HG02885 (cell line): ENCODE results near the gene SLC5A1.
"Not testable (repeated sequence)": the region's sequence is repeated elsewhere in the genome, so short reads cannot be mapped to it uniquely, and the experiment has no call there.

Experiments
- ATAC-seq: cut with Tn5 transposase; IDR thresholded peaks from one replicate; pipeline ENCODE4 v1.9.1; 2021; ENCODE audit warnings: mild to moderate bottlenecking; ENCODE audit not compliant: unreplicated experiment, poor library complexity

SLC5A1 gene

DNA sequence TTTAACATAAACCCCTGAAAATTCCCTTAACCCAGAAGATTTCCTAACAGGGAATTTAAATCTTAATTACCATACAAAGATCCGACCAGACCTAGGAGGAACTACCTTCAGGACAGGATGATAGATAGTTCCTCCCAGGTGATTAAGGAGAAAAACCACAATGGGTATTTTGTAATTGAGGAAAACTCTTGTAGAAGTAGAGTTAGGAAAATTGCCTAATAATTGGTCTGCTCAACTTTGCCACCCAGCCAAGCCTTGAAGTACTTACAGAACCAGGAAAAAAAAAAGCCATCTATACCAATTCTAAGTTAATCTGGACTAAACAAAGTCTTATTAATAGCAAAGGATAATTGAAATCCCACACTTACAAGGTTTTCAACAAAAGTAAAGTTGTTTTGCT, 95.5 kb downstream of the SLC5A1 start:
- not testable (repeated sequence) for ATAC-seq

DNA sequence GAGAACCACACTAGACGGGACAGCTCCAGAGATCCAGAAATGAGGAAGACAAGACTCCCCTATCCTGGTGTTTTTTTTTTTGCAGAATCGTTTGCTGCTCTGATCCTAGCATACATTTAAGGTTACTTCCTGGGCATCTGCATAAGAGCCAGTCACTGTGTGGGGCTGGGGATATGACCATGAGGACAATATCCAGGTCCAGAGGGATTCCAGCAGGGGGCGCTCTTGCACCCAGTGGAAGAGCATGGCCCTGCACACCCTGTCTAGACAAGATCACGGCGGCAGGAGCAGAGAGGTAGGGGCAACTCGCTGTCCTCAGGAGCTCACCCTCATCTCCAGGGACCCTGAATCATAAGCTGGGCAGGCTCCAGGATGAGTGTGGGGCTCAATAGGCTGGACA, 97.6 kb downstream of the SLC5A1 start:
- not testable (repeated sequence) for ATAC-seq

DNA sequence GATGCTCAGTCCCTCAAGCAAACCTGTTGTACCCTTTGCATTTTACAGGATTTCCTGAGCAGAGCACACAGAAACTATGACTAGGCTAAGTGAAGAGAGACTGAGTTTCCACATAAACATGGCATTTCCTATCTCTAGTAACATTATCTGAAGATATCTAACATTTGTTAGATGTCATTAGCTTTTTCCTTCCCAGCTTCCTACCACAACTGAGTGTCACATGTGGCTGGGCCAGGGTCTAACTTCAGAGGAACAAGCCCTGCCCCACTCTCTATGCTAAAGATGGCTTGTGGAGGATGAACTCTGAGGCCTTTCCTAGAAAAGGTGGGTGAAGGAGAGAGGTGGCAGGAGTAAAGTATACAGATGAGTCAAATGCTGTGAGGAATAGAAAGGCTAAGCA, 99.5 kb downstream of the SLC5A1 start:
- ATAC-seq: no peak

DNA sequence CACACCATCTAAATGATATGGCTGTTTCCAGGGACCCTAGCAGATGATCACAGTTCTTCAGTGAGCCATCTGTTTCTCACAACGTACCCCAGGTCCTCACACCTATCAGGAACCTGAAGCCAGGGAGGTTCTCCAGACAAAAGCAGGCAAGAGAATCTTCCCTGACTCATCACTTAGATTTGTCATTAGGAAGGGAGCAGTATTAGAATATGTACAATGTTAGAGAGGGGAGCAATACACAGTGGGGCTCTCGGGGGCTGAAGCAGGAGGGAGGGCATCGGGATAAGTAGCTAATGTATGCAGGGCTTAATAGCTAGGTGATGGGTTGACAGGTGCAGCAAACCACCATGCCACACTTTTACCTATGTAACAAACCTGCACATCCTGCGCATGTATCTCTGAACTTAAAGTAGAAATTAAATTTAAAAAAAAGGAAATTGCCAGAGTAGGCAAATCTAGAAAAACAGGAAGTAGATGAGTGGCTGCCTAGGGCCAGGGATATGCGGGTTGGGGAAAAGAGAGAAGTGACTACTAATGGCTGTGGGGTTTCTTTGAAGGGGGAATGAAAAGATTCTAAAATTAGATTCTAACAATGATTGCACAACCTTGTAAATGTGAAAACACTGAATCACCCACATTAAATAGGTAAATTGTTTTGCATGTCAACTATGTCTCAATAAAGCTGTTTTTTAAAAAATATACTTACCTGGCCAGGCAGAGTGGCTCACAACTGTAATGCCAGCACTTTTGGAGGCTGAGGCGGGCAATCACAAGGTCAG, 101.6 kb downstream of the SLC5A1 start:
- ATAC-seq: no peak

DNA sequence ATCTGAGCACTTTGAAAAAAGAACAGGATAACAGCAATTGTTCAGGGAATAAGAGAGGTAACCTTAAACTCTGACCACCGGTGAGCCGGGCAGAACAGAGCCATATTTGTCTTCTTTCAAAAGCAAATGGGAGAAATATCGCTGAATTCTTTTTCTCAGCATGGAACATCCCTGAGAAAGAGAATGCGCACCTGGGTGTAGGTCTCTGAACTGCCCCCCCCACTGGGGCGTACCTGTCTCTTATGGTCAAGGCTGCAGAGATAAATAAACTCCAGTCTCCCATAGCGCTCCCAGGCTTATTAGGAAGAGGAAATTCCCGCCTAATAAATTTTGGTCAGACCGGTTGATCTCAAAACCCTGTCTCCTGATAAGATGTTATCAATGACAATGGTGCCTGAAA, 104.1 kb downstream of the SLC5A1 start:
- ATAC-seq: not testable (repeated sequence)

DNA sequence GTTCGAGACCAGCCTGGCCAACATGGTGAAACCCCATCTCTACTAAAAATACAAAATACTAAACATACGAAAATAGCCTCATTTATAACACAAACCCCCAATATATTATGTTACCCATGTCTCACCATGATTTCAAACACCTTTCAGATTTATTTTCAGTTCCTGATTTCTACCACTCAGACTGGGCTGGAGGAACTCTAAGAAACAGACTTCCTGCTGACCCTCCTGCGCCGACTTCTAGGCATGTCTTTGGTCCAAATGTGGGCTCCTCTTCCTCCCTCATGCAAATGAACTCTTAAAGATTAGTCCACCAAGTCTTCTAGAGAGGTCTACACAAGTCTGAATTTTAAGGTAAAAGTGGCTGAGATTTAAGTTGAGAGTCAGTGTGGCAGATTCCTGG, 105.3 kb downstream of the SLC5A1 start:
- not testable (repeated sequence) for ATAC-seq

DNA sequence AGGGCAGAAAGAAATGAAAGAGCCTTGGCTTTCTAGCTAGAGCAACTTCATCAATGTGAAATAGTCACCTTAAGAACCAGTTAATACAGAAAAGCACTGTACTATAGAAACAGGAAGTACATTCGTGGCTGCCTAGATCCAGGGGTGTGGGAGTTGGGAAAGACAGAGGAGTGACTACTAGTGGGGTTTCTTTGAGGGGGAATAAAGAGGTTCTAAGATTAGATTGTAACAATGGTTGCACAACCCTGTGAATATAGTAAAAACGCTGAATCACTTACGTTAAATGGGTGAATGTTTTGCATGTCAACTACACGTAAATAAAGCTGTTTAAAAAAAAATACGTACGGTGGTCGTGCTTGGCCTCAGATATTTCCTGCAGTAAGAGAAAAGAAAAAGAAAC, 107.6 kb downstream of the SLC5A1 start:
- not testable (repeated sequence) for ATAC-seq

DNA sequence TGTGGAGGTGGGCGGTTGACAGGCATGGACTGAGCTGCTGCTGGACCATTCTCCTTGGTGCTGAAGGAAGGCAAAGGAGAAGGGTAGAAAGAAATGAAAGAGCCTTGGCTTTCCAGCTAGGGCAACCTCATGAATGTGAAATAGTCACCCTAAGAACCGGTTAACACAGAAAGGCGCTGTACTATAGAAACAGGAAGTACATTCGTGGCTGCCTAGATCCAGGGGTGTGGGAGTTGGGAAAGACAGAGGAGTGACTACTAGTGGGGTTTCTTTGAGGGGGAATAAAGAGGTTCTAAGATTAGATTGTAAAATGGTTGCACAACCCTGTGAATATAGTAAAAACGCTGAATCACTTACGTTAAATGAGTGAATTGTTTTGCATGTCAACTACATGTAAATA, 108.6 kb downstream of the SLC5A1 start:
- not testable (repeated sequence) for ATAC-seq

DNA sequence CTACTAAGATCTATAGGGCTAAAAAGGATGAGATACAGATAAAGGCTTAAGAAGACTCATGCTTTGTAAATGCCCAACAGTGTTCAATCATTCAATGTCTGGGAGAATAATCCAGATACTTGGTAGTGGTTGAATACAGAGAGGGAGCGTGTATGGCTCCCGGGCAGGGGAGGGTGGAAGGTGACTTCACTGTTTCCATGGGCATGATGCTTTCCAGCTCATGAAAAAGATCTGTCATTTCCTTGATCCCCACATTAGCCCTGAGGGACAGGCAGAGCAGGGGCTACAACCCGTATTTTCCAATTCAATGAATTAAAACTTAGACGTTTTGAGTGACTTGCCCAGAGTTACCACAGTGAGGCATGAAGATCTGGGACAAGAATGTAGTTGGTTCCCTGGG, 111.7 kb downstream of the SLC5A1 start:
- ATAC-seq: not testable (repeated sequence)

DNA sequence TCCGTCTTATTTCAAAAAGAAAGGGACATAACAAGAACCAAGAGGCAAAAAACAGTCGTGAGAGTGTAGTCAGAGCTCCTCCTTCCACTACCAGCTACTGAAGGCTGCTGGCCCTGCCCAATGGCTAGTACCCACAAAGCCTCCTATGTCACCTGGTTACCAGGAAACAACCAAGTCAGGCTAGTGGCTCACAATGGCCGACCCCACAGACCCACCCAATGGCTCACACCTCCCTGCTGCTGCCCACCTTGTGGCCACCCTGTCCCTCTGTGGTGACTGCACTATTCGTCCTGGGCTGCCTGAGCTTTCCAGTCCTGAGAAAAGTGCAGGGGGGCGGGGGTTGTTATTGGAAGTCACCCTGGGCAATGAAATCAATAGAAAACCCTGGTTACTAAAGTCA, 114.6 kb downstream of the SLC5A1 start:
- ATAC-seq: not testable (repeated sequence)

DNA sequence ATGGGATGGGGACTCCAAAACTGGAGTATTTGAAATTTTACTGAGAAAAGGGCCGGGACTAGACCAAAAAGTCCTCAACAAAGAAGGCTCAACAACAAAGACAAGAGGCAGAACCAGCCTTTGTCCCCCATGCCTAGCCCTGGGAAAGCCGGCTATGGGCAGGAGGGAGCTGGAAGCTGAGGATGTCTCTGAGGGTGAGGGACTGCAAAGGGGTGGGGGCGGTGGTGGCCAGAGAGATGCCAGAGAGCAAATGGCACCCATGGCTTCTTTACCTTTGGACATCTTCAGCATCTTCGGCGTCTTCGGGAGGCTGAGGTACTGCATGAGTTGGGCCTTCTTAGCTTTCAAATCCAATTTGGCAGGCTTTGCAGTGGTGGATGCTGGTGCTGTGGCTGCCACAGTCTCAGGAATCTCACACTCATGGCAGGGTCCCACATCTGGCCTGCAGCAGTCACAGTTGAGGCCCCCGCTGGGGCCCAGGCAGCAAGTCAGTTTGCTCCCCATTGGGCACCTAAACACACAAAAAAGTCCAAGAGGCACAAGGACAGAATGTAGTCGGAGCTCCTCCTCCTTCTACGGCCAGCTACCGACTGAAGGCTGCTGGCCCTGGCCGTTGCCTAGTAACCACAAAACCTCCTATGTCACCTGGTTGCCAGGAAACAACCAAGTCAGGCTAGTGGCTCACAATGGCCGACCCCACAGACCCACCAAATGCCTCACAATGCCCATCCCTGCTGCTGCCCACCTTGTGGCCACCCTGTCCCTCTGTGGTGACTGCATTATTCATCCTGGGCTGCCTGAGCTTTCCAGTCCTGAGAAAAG, 115.9 kb downstream of the SLC5A1 start, which contains the start of gene C22orf42:
C22orf42 (minus strand) TSS at position 592 of the 822 bp plus-strand sequence; CDS start at position 504, 88 bp downstream.
- no peak for ATAC-seq

DNA sequence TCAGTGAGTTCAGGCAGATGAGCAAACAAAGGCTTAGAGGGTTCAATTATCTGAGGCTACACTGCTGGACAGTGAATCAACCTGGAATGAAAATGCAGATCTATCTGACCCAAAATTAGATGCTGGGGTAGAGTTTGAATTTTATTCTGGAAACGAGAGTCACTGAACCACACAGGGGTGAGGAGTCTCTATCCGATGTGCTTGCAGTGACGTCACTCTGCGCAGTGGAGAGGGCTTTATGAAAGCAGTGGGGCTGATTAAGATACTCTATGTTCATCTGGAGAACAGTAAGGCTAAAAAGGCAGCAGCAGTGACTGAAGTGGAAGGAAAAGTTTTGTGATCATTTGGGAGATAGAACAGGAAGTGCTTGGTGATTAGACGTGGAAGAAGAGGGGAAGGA, 117.3 kb downstream of the SLC5A1 start:
- not testable (repeated sequence) for ATAC-seq
